ENCODE results near the gene CPPED1.
A peak's percentile ranks its signal among the peaks of the same experiment; 100 is the strongest.

The CPPED1 gene

DNA sequence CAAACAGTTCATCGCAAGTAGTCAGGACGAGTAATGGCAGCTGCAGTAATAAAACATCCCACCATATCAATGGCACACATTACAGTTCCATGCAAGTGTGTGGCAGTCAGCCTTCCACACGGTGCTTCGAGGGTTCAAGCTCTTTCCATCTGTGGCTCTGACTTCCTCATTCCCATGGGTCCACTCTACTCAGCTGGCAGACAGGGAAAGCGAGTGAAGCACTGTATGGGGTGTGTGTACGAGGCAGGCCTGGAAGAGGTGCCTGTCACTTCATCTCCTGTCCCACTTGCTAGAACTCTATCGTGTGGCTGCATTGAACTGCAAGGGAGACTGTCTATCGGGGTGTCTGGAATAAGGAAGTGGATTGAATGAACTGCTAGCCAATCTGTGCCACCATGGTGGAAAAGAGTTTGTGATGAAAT lies 160.6 kb downstream of the CPPED1 start:
- Mint-ChIP-seq H3K4me1 (peaks cover 21% of the 10 kb centered on the region), H3K9me3 (no peaks in the 10 kb centered on the region), H3K36me3 (no peaks in the 10 kb centered on the region), H3K27ac (no peak overlapping the region), H3K4me3 (no peak overlapping the region), H3K27me3 (no peaks in the 10 kb centered on the region)

DNA sequence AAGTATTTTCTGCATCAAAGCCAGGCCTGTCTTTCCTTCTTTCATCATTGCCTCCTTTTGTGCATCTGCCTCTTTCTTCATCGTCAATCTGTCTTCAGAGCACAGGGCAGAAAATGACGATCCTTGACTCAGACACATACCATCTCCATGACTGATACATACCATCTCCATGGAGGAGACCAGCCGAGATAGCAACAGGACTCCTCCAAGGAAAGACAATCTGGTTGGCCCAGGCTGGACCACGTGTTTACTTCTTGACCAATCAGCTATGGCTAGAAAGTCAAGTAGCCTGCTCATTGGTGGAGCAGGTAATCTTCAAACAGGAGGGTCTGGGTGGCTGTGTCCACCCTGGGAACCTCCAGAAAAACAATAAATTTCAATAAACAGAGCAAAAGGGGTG lies 164.6 kb downstream of the CPPED1 start:
- Mint-ChIP-seq H3K9me3 (no peaks in the 10 kb centered on the region), H3K4me1 (no peaks in the 10 kb centered on the region), H3K27ac (no peak overlapping the region), H3K27me3 (no peaks in the 10 kb centered on the region), H3K36me3 (no peaks in the 10 kb centered on the region), H3K4me3 (no peak overlapping the region)

DNA sequence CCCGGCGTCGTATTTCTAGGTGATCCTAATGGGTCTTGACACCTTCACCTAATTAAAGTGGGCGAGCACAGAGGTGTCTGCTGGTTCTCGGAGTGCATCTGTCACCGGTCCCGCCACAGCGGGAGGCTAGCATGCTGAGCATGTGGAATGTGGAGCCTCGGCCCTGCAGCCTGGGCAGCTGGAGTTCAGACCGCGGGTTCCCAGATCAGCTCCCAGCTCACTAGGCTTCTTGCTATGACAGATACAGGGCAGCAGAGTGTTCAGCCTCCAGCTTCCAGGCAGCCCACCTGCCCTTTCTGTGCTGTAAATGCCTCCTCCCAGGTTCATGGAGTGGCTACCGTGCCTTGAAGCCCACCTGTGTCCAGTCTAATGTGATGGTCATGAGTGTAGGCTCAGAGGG lies 166.7 kb downstream of the CPPED1 start:
- H3K4me1 Mint-ChIP-seq = no peaks in the 10 kb centered on the region
- peaks cover 1% of the 10 kb centered on the region for H3K27me3 Mint-ChIP-seq
- H3K4me3 Mint-ChIP-seq = no peak overlapping the region
- H3K9me3 Mint-ChIP-seq = no peaks in the 10 kb centered on the region
- no peaks in the 10 kb centered on the region for H3K36me3 Mint-ChIP-seq
- H3K27ac Mint-ChIP-seq = no peak overlapping the region

DNA sequence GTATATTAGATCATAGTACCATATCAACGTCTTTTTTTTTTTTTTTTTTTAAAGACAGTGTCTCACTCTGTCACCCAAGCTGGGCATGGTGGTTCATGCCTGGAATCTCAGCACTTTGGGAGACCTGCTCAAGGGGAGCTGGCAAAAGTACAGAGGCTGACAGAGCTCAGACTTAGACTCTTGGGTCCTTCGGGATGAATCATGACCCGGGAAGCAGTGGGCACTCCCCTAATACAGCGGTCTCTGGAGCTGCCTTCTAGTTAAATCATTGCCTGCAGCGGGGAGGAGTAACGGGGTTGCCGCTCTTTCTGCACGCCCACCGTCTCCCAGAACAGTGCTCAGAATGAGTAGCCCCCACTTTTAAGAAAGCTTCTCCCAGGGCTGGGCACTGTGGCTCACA lies 174.4 kb downstream of the CPPED1 start:
- Mint-ChIP-seq H3K27me3 (peaks cover 3% of the 10 kb centered on the region), H3K4me1 (no peaks in the 10 kb centered on the region), H3K27ac (no peak overlapping the region), H3K4me3 (no peak overlapping the region), H3K36me3 (no peaks in the 10 kb centered on the region), H3K9me3 (no peaks in the 10 kb centered on the region)

DNA sequence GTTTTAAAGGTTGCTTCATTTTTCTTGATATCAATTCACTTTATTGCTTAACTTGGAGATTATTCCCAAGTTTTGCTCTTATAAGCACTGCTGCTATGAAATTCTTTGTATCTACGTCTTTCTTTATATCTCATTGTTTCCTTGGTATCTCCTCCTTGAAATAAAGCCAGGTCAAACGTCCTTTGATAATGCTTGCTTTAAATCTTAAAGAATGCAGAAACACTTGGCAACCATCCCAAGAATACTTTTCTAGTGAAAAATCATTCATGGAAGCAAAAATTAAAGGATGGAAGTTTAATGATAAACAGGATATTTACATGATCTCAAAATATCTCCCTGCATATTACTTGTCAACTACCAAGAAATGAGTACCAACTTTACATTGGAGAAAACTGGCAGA lies 175.2 kb downstream of the CPPED1 start:
- no peaks in the 10 kb centered on the region for H3K9me3 Mint-ChIP-seq
- no peaks in the 10 kb centered on the region for H3K4me1 Mint-ChIP-seq
- no peak overlapping the region for H3K4me3 Mint-ChIP-seq
- no peaks in the 10 kb centered on the region for H3K36me3 Mint-ChIP-seq
- no peak overlapping the region for H3K27ac Mint-ChIP-seq
- H3K27me3 Mint-ChIP-seq = peaks cover 3% of the 10 kb centered on the region

DNA sequence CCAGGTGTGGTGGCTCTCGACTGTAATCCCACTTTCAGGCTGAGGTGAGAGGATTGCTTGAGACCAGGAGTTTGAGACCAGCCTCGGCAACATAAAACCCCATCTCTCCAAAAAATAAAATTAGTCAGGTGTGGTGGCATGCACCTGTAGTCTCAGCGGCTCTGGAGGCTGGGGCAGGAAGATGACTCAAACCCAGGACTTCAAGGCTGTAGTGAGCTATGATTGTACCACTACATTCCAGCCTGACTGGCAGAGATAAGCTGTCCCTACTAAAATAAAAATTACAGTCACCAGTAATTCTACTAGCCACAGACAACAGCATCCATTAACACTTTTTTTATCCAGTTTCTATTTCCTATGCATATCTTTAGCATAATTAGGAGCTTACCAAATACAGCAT lies 176.3 kb downstream of the CPPED1 start:
- Mint-ChIP-seq H3K36me3 (no peaks in the 10 kb centered on the region), H3K27me3 (peaks cover 2% of the 10 kb centered on the region), H3K4me1 (no peaks in the 10 kb centered on the region), H3K4me3 (no peak overlapping the region), H3K9me3 (no peaks in the 10 kb centered on the region), H3K27ac (no peak overlapping the region)

DNA sequence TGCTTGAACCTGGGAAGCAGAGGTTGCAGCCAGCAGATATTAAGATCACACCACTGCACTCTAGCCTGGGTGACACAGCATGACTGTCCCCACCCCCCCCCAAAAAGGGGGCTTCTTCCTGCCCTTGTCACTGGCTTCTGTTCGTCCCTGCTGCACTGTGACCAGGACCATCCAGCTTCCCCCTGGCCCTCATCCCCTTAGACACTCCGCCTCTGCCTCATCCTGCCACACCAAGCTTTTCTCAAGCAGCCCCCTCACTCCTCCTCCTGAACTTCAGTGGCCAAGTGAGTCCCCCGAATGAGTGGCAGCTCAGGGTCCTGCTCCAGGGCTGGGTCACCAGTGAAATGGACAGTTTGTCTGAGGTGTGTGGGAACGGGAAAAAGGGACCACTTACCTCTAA lies 177.3 kb downstream of the CPPED1 start:
- Mint-ChIP-seq H3K36me3 (no peaks in the 10 kb centered on the region), H3K4me3 (no peak overlapping the region), H3K27ac (no peak overlapping the region), H3K9me3 (no peaks in the 10 kb centered on the region), H3K4me1 (no peaks in the 10 kb centered on the region), H3K27me3 (peaks cover 2% of the 10 kb centered on the region)

DNA sequence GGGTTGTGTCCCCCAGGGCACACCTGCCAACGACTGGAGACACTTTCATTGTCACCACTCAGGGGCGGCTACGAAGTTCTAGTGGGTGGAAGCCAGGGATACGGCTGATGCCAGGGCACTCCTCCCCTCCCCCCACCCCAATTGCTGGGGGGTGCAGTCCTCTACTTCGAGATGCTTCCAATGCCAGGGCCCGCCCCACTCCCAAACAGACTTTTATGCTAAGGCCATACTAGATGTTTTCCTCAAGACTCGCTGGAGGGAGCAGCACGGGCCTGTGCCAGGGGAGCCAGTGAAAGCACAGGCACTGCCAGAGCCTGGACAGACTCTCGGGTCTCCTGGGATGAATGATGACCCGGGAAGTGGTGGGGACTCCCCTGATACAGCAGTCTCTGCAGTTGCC lies 178.0 kb downstream of the CPPED1 start:
- H3K9me3 Mint-ChIP-seq = no peaks in the 10 kb centered on the region
- H3K4me3 Mint-ChIP-seq = no peak overlapping the region
- peaks cover 2% of the 10 kb centered on the region for H3K27me3 Mint-ChIP-seq
- H3K4me1 Mint-ChIP-seq = no peaks in the 10 kb centered on the region
- no peak overlapping the region for H3K27ac Mint-ChIP-seq
- no peaks in the 10 kb centered on the region for H3K36me3 Mint-ChIP-seq

DNA sequence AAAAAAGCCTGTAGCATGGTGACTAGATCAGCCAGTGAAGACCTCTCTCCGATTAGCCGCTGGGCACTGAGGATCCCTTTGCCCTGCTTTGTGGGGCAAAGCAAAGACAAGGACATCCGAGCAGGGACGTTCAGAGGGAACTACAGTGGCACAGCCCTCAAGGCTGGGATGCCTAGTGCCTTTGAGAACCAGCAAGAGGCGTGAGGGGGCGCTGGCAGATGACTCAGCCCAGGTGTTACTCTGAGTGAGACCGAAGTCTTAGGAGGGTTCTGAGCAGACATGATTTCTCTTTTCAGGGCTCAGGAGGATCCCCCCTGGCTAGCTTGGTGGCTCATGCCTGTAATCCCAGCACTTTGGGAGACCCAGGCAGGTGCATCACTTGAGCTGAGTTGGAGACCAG lies 178.6 kb downstream of the CPPED1 start:
- H3K4me1 Mint-ChIP-seq = peaks cover 3% of the 10 kb centered on the region
- no peak overlapping the region for H3K4me3 Mint-ChIP-seq
- H3K27ac Mint-ChIP-seq = no peak overlapping the region
- no peaks in the 10 kb centered on the region for H3K9me3 Mint-ChIP-seq
- peaks cover 2% of the 10 kb centered on the region for H3K27me3 Mint-ChIP-seq
- H3K36me3 Mint-ChIP-seq = no peaks in the 10 kb centered on the region

DNA sequence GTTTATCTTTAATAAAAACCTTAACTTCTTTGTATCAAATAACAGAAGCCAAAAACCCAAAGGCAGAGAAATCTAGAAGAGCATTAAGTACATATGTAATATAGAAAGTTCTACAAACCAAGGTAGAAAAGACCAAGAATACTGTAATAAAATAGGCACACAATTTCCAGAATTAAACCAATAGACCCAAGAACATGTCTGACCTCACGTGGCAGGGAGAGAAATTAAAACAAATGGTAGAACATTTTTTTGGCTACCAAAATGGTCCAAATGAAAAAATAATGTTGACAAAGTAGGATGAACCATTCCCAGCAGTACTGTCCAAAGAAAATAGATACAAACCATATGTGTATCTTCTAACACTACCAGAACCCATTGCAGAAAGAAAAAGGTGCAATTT lies 183.5 kb downstream of the CPPED1 start:
- H3K27ac Mint-ChIP-seq = peak overlapping the region; percentile 4
- H3K4me3 Mint-ChIP-seq = no peak overlapping the region
- no peaks in the 10 kb centered on the region for H3K27me3 Mint-ChIP-seq
- no peaks in the 10 kb centered on the region for H3K9me3 Mint-ChIP-seq
- no peaks in the 10 kb centered on the region for H3K36me3 Mint-ChIP-seq
- H3K4me1 Mint-ChIP-seq = peaks cover 20% of the 10 kb centered on the region

DNA sequence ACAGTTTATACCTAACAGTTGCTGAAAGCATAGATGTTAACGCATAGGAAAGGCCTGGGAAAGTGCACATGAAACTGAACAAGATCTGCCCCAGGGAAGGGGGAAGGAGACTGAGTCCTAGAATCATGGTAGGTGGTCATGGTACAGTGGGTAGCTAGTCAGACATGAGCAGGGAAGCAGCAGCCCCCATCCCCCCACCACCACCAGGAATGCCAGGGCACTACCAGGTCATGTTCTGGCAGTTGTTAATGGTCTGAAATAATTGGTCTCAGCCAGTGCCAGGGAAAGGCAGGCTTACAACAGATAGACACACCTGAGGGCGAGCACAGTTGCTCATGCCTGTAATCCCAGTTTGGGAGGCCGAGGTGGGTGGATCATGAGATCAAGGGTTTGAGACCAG lies 185.2 kb downstream of the CPPED1 start:
- no peaks in the 10 kb centered on the region for H3K9me3 Mint-ChIP-seq
- H3K27ac Mint-ChIP-seq = no peak overlapping the region
- H3K4me1 Mint-ChIP-seq = peaks cover 30% of the 10 kb centered on the region
- no peak overlapping the region for H3K4me3 Mint-ChIP-seq
- H3K27me3 Mint-ChIP-seq = no peaks in the 10 kb centered on the region
- no peaks in the 10 kb centered on the region for H3K36me3 Mint-ChIP-seq

DNA sequence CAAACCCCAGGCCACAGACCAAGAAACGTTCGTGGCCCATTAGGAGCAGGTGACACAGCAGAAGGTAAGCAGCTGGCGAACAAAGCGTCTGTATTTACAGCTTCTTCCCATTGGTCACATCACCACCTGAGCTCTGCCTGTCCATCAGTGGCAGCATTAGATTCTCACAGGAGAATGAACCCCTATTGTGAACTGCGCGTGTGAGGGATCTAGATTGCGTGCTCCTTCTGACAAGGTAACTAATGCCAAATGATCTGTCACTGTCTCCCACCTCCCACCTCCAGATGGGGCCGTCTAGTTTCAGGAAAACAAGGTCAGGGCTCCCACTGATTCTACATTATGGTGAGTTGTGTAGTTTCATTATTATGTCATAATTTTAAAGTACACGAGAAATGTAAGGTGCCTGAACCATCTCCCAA lies 186.3 kb downstream of the CPPED1 start:
- Mint-ChIP-seq H3K4me3 (peak overlapping the region; percentile 15), H3K36me3 (no peaks in the 10 kb centered on the region), H3K9me3 (no peaks in the 10 kb centered on the region), H3K27me3 (no peaks in the 10 kb centered on the region), H3K4me1 (peaks cover 41% of the 10 kb centered on the region), H3K27ac (peak overlapping the region; percentile 53)

DNA sequence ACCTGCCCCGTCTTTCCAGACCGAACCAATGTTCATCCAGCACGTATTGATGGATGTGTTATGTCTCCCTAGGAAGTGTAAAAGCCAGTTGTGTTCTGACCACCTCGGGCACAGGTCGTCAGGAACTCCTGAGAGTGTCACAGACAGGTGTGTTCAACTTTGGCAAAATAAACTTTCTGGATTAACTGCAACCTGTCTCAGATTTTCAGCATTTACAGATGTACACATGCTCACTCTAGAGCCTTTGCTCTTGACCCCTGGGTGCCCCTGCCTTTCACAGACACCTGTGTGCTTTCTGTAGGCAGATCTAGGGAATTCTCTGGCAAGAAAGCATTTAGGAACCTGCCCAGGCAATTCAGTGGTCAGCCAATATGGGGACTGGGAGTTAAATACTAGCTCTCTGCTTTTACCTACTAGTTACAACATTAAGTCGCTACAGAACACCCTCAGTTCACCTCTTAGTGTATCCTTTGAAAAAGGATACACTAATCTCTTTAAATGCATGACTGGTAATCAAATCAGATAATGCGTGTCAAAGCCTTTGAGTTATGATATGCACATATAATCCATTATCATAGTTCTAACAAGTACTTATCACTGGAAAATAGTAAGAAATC lies 188.9 kb downstream of the CPPED1 start:
- no peak overlapping the region for H3K4me3 Mint-ChIP-seq
- H3K27me3 Mint-ChIP-seq = peaks cover 2% of the 10 kb centered on the region
- H3K9me3 Mint-ChIP-seq = peaks cover 5% of the 10 kb centered on the region
- H3K36me3 Mint-ChIP-seq = no peaks in the 10 kb centered on the region
- H3K27ac Mint-ChIP-seq = peak overlapping the region; percentile 77
- H3K4me1 Mint-ChIP-seq = peaks cover 37% of the 10 kb centered on the region

DNA sequence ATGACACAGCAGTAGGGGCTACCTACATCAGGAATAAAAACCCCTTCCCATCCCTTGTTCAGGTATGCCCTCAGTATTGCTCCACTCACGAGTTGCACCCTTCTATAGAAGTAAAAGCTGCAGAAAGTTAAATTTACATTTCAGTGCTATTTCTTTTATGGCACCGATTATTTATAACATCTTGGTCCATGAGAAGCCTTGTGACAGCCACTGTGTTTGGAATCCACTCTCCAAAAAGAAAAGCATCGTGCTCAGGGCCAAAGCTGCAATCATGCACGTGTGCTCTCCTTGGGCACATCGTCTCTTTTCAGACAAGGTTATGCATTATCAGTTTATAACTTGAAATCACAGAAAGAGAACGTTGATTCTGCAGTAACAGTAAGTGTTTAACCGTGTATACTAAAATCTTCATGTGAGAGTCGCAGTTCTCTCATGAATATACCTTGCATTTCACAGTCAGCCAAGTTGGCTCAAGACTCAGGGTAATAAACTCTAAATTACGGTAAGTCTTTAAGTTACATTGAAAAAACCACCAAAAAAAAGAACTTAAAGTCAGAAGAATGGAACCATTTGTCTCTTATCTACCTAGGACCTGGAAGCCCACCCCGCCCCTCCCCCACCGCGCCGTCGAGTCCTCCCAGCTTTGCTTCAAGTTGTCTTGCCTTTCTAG lies 189.6 kb downstream of the CPPED1 start:
- no peak overlapping the region for H3K4me3 Mint-ChIP-seq
- peak overlapping the region; percentile 69 for H3K27ac Mint-ChIP-seq
- peaks cover 5% of the 10 kb centered on the region for H3K9me3 Mint-ChIP-seq
- H3K27me3 Mint-ChIP-seq = peaks cover 2% of the 10 kb centered on the region
- H3K36me3 Mint-ChIP-seq = no peaks in the 10 kb centered on the region
- H3K4me1 Mint-ChIP-seq = peaks cover 37% of the 10 kb centered on the region

DNA sequence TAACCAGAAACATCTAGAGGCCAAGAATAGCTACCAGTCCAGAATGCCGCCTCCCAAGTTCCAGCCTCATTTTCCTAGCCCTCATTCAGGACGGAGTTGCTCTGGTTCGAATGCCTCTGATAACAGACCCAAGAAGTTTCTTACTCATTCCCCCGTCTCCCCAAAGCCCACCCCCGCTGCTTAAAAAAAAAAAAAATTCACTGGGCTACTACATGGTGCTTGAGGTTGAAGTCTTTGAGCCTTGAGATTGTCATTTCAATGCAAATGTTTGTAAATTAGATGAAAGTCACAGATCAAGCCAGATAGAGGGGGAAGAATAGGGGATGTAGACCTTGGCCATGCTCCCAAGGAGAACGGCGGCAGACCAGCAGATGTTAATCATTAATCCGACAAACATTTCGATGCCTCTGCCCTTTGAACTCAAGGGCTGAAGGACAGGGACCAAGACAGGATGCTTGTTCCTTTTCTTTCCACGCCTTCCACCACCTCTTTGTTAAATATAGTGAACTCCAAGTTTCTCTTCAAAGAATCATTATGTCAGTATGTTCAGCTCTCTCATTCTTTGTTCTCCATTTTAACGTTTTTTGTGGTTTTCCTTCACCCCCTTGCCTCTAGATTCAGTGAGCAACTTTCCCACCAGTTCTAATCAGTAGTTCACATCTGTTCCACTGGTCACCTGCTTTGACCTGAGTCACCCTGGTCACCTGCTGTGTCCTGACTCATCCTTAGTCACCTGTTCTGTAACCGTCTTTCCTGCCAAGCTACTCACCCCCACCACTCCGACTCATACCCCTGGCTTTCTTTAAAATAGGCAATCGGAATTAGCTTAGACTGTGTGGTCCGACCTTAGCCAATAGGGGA lies 190.3 kb downstream of the CPPED1 start:
- Mint-ChIP-seq H3K27me3 (peaks cover 2% of the 10 kb centered on the region), H3K9me3 (peaks cover 5% of the 10 kb centered on the region), H3K4me1 (peaks cover 36% of the 10 kb centered on the region), H3K4me3 (peak overlapping the region; percentile 65), H3K27ac (peak overlapping the region; percentile 69), H3K36me3 (no peaks in the 10 kb centered on the region)

DNA sequence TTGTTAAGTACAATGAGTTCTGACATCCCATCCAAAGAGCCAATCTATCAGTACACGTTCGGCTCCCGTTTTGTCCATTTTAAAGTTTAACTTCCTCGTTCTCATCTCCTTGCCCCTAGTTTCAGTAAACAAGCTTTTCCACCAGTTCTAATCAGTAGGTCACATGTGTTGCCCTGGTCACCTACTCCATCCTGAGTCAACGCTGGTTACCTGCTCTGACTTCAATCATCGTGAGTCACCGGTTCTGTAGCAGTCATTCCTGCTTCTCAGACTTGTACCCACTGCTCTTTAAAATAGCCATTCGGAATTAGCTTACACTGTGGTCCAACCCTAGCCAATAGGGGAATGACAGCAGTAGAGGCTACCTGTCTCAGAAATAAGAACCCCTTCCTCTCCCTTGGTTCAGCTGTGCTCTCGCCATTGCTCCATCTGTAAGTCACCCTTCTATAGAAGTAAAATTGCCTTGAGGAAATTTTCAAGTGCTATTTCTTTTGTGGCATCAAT lies 191.0 kb downstream of the CPPED1 start:
- H3K27ac Mint-ChIP-seq = peak overlapping the region; percentile 69
- H3K9me3 Mint-ChIP-seq = peaks cover 5% of the 10 kb centered on the region
- peak overlapping the region; percentile 38 for H3K4me3 Mint-ChIP-seq
- peaks cover 29% of the 10 kb centered on the region for H3K4me1 Mint-ChIP-seq
- H3K27me3 Mint-ChIP-seq = peaks cover 2% of the 10 kb centered on the region
- no peaks in the 10 kb centered on the region for H3K36me3 Mint-ChIP-seq

All from activated naive CD4-positive, alpha-beta T cell treated with anti-CD3 and anti-CD28 coated beads, Interleukin-2, amount 50 U/mL, for 24 hours (primary cell).